GM18511 (cell line): Measurements from ENCODE around the gene COLGALT1.
"Not testable (repeated sequence)": the region's sequence is repeated elsewhere in the genome, so short reads cannot be mapped to it uniquely, and the experiment has no call there.

ENCODE experiments used
- ATAC-seq: cut with Tn5 transposase; IDR thresholded peaks from one replicate; pipeline ENCODE4 v1.9.1; 2021; ENCODE audit warnings: mild to moderate bottlenecking, moderate library complexity; ENCODE audit not compliant: unreplicated experiment

The COLGALT1 gene

DNA sequence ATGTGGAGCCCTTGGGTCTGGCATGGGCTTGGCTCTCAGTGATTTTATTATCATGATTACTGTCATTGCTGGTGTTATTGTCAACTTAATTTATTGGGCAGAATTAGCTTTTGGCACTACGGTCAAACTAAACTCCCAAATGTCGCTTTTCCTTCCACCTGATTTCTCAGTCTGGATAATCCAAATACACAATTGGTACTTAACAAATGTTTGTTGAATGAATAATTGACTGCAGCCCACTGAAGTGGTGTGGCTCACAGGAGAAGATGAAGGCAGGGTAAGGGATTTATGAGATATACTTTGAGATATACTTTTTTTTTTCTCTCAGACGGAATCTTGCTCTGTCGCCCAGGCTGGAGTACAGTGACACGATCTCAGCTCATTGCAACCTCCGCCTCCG, 1.5 kb downstream of the COLGALT1 start:
- no peak for ATAC-seq

DNA sequence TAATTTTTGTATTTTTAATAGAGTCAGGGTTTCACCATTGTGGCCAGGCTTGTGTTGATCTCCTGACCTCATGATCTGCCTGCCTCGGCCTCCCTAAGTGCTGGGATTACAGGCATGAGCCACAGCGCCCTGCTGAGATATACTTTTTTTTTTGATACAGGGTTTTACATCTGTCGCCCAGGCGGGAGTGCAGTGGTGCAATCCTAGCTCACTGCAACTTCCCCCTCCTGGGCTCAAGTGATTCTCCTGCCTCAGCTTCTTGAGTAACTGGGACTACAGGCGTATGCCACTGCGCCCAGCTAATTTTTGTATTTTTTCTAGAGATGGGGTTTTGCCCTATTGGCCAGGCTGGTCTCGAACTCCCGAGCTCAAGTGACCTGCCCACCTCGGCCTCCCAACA, 2.0 kb downstream of the COLGALT1 start:
- no peak for ATAC-seq

DNA sequence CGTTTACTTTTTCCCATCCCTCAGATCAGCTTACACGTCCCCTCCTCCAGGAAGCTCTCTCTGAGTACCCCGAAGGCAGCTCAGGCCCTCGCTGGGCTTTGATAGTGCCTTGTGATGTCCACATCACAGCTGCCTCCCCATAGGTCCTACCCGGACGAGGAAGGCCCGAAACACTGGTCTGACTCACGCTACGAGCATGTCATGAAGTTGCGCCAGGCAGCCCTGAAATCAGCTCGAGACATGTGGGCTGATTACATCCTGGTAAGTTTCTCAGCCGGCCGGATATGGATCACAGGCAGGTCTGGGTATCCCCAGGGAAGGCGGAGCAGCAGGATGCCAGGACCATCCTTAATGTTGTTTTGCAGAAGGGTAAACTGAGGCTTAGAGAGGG, 4.8 kb downstream of the COLGALT1 start:
- ATAC-seq, result no peak

DNA sequence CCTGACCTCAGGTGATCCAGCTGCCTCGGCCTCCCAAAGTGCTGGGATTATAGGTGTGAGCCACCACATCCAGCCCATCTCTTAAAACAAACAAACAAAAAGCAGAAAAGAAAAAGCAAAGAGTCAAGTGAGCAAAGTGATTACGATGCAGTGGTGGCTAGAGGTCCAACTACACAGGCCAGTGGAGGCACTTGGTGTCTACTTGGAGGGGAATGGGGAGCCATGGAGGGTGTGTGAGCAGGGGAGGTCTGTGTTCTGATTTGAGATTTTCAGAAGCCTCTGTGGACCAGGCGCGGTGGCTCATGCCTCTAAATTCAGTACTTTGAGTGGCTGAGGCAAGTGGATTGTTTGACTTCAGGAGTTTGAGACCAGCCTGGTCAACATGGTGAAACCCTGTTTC, 6.6 kb downstream of the COLGALT1 start:
- ATAC-seq, result no peak

DNA sequence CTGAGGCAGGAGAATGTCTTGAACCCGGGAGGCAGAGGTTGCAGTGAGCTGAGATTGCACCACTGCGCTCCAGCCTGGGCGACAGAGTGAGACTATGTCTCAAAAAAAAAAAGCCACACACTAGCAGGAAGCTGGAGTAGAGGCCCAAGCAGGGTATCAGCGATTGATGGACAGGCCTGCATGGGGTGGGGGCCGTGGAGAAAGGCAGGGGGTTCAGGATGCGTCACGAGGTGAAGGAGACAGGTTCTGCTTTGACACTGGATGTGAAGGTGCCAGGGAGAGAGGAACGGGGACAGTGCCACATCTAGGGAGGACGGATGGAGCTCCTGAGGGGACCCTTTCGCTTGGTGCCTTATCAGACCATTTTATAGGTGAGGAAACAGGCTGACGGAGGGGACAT, 7.1 kb downstream of the COLGALT1 start:
- no peak for ATAC-seq

DNA sequence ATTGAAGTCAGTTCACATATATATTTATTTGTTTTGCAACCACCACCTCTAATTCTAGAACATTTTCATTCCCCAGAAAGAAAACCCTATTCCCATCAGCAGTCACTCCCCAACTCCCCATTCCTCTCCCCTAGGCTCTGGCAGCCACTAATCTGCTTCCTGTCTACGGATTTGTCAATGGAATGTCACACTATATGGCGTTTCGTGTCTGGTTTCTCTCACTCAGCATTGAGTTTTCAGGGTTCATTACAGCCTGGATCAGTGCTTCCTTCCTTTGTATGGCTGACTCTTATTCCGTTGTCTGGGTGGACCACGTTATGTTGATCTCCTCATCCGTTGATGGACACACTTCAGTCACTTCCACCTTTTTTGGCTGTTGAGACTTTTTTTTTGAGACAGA, 9.3 kb downstream of the COLGALT1 start:
- ATAC-seq, result no peak

DNA sequence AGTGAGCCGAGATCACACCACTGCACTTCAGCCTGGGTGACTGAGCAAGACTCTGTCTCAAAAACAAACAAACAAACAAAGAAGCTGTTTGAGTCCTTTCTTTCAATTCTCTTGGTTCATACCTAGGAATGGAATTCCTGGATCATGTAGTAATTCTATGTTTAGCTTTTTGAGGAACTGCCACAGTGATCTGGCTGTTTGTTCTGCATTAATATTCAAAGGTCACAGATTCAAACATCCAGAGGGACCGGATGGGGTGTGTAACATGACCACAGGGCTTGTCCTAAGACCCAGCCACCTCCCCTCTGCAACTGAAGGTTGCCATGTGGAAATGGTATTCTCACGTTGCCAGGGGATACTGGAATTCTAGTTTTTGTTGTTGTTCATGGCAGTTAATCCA, 10.2 kb downstream of the COLGALT1 start:
- ATAC-seq, result no peak

DNA sequence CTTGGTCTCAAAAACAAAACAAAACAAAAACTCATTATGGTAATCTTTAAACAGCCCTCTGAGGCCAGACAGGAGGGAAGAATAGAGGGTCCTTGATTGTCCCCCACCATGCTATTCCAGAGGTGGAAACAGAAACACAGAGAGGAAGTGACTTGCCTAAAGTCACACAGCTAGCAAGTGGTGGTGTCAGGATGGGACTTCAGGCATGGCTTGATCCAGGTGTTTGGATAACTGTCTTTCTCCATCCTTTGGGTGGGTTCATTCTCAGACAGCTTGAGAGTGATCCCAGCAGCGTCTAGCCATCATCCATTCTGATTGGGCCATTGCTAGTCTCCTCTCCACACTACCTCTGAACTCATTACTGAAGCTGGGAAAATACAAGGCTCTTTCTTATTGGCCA, 12.5 kb downstream of the COLGALT1 start:
- no peak for ATAC-seq

DNA sequence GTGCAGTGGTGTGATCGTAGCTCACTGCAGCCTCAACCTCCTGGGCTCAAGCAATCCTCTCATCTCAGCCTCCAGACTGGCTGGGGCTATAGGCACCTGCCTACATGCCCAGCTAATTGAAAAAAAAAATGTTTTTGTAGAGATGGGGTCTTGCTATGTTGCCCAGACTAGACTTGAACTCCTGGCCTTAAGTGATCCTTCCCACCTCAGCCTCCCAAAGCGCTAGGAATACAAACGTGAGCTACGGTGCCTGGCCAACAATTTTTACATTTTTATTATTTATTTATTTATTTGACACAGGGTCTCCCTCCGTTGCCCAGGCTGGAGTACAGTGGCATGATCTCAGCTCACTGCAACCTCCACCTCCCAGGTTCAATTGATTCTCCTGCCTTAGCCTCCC, 14.8 kb downstream of the COLGALT1 start:
- not testable (repeated sequence) for ATAC-seq

DNA sequence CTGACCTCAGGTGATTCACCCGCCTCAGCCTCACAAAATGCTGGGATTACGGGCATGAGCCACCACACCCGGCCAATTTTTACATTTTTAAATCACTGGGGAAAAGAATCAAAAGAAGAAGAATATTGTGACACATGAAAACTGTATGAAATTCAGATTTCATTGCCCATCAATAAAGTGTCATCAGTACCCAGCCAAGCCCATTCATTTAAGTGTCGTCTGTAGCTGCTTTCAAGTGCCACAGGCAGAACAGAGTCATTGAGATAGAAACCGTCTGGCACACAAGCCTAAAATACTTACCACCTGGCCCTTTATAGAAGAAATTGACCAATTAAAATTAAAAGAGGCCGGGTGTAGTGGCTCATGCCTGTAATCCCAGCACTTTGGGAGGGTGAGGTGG, 15.3 kb downstream of the COLGALT1 start:
- no peak for ATAC-seq

DNA sequence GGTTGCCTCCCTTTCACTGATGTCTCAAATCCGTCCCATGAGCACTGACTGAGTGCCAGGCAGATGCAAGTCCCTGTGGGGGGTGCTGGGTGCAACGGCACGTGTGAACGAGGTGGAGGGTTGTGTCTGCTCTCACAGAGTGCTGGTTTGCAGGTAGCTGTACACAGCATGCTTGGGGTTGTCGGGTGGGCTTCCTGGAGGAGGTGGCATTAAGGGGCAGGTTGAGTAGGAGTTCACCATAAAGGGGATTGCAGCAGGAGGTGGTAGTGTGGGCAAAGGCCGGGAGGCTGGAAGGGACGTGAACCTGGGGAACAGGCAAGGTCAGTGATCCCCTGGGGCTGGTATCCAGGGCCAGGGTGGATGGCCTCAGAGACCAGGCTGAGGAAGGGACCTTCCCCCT, 17.2 kb downstream of the COLGALT1 start:
- no peak for ATAC-seq

DNA sequence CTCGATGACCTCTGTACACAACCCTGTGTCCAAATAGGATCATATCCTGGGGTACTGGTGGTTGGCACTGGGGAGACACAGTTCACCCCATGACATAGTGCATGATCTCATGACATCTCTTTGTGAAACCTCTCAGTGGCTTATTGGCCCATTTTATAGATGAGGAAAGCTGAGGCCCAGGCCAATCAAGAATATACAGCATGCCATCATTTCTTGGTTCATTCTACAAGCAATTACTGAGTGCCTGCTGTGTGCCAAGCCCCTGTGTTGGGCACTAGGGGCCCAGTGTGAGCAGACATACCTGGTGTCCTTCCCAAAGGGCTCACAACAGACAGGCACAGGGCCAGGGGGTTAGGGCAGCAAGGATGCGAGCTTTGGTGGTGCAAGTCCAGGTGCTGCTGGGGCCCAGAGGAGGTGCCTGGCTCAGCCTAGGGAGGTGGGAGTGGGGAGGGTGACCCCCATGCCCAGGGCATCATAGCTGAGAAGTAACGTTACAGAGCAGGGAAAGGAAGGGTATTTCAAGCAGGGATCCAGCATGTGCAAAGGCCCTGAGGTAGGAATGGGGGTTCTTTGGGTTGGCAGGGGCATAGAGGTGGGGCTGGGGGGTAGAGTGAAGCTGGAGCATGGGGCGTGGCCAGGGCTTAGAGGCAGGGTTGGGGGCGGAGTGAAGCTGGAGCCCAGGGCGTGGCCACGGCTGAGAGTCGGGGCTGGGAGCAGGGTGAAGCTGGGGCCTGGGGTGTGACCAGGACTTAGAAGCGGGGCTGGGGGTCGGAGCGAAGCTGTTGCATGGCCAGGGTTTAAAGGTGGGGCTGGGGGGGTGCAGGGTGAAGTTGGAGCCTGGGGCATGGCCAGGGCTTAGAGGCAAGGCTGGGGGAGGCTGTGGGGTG, 20.7 kb downstream of the COLGALT1 start:
- no peak for ATAC-seq

DNA sequence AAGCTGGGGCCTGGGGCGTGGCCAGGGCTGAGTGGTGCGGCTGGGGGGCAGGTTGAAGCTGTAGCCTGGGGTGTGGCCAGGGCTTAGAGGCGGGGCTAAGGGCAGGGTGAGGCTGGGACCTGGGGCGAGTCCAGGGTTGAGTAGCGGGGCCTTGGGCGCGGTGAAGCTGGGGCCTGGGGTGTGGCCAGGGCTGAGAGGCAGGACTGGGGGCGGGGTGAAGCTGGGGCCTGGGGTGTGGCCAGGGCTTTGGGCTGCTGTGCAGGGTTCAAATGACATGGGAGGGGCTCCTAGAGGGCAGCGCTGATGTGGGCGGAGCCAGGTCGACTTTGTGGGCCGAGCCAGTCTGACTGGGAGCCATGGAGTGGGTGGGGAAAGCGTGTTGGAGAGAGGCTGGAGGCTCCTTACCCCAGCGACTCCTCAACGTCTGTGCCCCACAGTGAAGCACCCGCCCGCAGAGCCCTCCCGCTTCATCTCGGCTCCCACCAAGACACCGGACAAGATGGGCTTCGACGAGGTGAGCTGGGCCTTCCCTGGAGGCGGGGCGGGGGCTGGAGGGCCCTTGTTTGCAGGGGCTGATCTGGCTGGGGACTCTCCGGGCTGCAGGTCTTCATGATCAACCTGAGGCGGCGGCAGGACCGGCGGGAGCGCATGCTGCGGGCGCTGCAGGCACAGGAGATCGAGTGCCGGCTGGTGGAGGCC, 21.5 kb downstream of the COLGALT1 start:
- ATAC-seq, result no peak

DNA sequence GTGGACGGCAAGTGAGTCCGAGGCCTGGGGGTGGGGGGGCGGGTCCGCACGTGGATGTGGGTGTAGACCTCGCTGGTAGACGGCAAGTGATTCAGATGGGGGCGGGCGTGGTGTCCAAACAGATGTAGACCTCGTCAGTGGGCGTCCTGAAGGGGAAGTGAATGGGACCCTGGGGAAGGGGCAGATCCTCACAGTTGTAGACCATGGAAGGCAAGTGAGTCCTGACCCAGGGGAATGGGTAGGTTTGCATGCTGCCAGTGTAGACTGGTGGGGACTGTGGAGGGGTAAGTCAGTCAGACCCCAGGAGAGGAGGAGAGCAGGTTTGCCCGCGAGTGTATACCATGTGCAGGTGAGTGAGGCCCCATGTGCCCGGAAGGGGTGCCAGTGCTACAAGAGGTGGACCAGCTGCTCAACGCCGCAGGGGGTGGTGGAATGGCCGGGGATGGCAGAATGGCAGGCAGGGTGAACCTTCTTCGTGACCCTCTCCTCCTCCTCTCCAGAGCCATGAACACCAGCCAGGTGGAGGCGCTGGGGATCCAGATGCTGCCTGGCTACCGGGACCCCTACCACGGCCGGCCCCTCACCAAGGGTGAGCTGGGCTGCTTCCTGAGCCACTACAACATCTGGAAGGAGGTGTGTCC, 22.1 kb downstream of the COLGALT1 start:
- no peak for ATAC-seq

DNA sequence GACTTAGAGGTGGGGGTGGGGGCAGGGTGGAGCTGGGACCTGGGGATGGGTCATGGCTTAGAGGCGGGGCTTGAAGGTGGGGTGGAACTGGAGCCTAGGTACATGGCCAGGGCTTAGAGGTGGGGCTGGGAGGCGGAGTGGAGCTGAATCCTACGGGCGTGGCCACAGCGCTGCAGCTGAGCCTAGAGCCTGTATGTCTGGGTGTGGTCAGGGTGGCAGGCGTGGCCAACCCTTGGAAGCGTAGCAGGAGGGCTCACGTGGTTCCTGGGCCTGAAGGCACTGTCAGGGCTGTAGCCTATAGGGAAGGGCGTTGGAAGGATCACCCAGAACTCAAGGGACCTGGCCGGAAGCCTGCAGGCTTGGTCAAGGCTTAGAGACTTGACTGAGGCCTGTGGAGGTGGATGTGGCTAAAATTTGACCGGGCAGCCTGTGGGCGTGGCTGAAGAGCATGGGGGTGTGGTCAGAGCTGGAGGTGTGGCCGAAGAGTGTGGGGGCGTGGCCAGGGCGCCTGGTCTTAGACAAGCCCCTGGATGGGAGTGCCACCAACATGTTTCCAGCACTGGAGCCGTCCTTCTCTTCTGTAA, 24.3 kb downstream of the COLGALT1 start:
- ATAC-seq, result no peak

DNA sequence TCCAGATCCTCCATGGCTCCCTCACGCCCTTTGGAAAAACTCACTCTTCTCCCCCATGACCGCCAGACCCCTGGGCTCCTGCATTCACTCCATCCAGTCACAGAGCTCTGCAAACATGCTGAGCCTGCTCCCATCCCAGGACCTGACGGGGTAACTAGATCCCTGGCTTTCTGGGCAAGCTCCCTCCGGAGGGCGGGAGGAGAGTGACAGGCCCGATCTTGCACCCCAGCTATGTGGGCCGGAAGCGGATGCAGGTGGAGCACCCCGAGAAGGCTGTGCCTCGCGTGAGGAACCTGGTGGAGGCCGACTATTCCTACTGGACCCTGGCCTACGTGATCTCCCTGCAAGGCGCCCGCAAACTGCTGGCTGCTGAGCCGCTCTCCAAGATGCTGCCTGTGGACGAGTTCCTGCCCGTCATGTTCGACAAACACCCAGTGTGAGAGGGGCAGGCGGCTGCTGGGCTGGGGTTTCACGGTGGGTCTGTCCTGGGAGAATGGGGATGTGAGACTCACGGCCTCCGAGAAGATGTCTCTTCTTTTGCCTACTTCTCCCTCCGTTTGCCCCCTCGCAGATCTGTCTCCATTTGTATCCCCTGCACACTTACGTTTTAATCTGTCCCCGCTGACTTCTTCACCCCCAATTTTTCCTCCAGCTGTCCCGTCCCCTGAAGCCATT, 25.2 kb downstream of the COLGALT1 start:
- ATAC-seq, result no peak

DNA sequence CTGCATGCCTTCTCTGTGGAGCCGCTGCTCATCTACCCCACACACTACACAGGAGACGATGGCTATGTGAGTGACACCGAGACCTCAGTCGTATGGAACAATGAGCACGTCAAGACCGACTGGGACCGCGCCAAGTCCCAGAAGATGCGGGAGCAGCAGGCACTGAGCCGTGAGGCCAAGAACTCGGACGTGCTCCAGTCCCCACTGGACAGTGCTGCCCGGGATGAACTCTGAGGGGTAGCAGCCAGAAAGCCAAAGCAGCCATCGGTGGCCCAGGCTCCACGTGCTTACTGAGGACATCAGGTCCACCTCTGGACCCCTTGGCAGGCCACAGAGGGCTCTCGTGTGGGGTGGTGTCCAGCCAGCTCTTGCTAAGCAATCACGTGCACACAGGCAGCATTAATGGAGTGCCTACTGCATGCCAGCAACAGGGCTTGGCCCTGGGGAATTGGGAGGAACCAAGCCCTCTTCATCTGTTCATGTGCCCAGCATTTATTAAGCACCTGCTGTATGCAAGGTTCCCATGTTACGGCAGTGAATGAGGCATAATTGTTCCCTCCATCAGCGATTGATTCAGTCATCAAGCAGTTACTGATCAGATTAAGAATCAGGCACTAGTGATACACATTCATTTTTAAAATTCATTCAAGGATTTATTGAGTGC, 25.9 kb downstream of the COLGALT1 start:
- ATAC-seq, result no peak

DNA sequence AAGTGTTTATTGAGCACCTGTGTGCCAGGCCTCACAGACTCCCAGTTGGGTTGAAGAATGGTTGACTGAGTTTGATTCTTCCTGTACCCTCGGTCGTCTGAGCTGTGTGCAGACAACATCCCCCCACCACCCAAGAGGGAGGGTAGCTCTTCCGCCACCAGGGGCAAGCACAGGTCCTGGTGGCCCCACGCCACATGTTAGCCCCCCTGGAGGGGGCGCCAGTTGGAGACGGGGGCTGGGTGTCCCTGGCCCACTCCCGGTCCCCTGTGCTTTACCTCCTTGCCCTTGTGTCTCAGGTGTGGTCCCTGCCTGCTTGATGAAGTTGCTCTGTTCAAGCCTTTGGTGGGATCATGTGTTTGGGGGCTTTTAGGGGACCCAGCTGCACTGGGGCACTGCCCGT, 27.2 kb downstream of the COLGALT1 start:
- ATAC-seq, result no peak

DNA sequence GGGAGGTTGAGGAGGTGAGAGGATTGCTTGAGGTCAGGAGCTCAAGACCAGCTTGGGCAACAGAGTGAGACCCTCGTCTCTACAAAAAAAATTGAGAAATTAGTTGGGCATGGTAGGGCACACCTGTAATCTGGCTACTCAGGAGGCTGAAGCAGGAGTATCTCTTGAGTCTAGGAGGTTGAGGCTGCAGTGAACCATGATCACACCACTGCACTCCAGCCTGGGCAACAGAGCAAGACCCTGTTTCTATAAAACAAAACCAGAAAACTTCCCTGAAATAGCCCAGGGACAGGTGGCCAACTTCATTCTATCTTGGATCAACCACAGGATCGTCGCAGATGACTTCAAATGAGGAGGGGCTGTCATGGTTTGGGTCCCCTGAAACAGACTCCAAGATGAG, 28.7 kb downstream of the COLGALT1 start:
- no peak for ATAC-seq

DNA sequence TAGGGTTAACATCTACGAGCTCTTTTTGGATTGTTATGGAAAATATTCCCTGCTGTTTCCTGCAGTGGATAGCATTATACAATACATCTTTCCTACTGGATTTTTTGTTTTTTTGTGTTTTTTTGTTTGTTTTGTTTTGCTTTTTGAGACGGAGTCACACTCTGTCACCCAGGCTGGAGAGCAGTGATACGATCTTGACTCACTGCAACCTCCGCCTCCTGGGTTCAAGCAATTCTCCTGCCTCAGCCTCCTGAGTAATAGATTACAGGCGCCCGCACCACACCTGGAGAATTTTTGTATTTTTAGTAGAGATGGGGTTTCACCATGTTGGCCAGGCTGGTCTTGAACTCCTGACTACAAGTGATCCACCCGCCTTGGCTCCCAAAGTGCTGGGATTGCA, 29.9 kb downstream of the COLGALT1 start:
- not testable (repeated sequence) for ATAC-seq
